PC-3 (cell line): ENCODE data around the gene REX1BD.

ENCODE experiments used
- CTCF ChIP-seq: fragments of 300-600 bp; sonication (generic); conservative IDR thresholded peaks from 2 replicates; pipeline ENCODE4 v1.5.1; 2017; ENCODE audit warnings: antibody characterized with exemption, low read depth, mild to moderate bottlenecking, low read length
- EZH2 ChIP-seq: fragments of 300-600 bp; sonication (generic); IDR thresholded peaks from one replicate; pipeline ENCODE4 v1.6.1; 2017; ENCODE audit warnings: antibody characterized with exemption, mild to moderate bottlenecking, low read length; ENCODE audit not compliant: unreplicated experiment

GRCh38 chr19:18586306-18586705 is 2.3 kb upstream of the REX1BD start:
- TF ChIP-seq EZH2: no peak
- no peak; the same call in 1 of the 2 replicates for TF ChIP-seq CTCF
